EL (cell line): ENCODE results near the gene SLC46A1.

Experiments
- DNase-seq: peaks from one replicate; pipeline ENCODE4 v3.0.0-alpha.2; 2016

Gene SLC46A1

GRCh38 chr17:28348979-28349378 lies 57.0 kb downstream of the SLC46A1 start:
- no peak for DNase-seq

DNA sequence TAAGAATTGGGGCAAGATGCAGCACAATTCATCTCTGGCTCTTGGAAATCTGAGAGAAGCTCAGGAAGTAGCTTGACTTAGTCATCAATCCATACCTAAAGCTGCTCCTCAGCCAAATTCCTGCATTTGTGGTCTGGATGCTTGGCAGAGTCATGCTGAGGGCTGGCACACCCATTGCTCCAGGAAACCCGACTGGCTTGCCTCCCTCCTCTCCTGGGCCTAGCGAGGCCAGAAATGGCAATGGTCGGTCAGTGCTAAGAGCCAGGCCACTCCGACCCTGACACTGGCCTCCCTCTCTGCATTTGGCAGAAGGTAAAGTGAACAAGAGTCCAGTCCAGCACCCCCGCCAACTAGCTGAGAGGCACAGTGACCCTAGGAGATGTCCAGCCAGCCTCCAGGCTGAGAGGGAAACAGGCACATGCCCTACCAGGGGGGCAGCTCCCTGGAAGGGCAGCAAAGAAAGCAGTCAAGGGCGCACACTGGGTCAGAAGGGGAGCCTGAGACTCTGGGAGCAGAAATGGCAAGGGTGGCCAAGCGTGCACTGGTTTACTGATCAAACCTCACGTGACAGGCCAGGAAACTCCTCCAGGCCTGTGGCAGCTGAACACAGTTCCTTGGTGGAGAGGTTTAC lies 58.6 kb downstream of the SLC46A1 start:
- peak; percentile 95 for DNase-seq

DNA sequence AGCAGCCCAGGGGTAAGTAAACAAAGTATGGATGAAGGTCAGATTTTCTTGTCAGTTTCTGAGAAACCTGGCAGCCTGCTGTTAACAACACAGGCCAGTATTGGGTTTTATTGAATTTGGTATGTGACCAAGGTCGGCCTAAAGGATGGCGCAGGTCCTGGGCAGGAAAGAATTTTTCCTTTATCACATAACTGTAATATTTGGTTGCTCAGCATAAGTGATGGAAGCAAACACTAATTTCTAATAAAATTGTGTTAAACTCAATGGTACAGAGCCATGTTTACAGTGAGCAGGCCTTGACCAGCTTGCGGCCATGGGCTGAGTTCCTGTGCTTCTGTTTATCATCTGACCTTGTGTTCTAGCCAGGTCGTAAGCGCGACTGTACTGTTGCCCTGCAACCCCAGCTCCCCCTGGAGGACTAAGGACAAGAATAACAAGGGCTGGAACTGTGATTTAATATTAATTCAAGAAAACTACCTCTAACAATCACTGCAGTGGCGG lies 59.2 kb downstream of the SLC46A1 start:
- no peak for DNase-seq

- no peak for DNase-seq
Observed at GRCh38 chr17:28346199-28346580, 59.8 kb downstream of the SLC46A1 start.

DNA sequence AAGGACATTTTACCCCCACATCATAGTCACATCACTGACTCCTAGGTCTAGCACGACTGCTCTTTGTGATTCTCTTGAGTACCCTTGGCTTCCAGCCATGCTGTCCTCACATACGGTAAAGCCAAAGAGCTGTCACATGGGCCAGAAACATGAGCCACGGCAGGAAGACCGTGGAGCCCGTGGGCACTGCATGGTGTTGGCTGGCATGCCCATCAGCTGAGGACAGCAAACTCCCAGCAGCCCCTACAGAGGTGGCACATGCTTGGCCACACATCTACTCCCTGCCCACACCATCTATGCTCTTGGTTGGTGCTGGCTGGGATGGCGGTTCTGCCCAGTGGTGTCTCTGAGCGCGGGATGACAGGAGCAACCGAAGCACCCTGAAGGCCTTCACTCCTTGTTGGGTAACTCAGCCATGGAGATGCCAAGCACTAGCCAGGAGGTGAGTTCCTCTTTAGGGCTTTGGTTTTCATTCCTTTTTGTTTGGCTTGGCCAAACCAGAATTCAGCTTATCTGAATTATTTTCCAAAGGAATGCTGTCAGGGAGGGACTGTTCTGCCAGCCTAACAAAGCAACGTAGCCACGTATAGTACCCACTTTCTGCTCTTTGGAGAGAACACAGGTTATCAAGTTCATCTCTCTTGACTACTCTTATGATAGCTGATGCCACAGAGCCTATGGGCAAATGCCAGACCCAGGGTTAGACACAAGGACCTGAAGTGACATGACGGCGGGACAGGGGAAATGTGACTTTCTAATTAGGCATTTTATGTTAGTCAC lies 60.4 kb downstream of the SLC46A1 start:
- DNase-seq: no peak
